ENCODE data around the gene RNU5B-1.

RNU5B-1 gene

DNA sequence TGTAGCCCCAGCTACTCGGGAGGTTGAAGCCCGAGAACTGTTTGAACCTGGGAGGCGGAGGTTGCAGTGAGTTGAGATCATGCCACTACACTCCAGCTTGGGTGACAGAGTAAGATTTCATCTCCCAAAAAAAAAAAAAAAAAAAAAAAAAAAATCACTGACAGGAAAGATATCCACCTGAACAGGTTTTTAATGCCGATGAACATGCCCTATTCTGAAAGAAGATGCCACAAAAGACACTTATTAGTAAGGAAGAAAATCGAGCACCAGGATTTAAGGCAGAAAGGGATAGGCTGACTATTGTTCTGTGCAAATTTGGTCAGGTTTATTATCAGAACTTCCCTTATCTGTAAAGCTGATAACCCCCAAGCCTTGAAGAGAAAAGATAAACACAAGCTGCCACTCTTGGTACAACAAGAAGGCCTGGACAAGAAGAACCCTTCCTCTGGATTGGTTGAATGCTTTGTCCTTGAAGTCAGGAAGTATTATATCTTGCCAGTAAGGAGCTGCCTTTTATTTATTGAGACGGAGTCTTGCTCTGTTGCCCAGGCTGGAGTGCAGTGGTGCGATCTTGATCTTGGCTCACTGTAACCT lies 15.1 kb upstream of the RNU5B-1 start:
- no peak for DNase-seq (ENCODE audit: low read depth in 2 of 2)

GRCh38 chr15:65290228-65290627 lies 14.2 kb upstream of the RNU5B-1 start:
- no peak for DNase-seq (ENCODE audit: low read depth in 2 of 2)

GRCh38 chr15:65292938-65293518 lies 11.4 kb upstream of the RNU5B-1 start:
- no peak for DNase-seq (ENCODE audit: low read depth in 2 of 2)

DNA sequence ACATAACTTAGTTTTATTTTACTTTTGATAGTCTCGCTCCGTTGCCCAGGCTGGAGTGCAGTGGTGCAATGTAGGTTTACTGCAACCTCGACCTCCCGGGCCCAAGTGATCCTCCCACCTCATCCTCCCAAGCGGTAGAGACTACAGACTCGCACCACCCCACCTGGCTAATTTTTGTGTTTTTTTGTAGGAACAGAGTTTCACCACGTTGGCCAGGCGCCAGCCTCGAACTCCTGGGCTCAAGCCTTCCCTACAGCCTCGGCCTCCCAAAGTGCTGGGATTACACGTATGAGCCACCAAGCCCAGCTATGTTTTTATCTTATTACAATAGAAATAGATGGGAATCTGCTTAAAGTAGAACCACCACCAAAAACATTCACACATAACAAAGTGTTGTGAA lies 5.7 kb upstream of the RNU5B-1 start:
- no peak for DNase-seq (ENCODE audit: low read depth in 2 of 2)

DNA sequence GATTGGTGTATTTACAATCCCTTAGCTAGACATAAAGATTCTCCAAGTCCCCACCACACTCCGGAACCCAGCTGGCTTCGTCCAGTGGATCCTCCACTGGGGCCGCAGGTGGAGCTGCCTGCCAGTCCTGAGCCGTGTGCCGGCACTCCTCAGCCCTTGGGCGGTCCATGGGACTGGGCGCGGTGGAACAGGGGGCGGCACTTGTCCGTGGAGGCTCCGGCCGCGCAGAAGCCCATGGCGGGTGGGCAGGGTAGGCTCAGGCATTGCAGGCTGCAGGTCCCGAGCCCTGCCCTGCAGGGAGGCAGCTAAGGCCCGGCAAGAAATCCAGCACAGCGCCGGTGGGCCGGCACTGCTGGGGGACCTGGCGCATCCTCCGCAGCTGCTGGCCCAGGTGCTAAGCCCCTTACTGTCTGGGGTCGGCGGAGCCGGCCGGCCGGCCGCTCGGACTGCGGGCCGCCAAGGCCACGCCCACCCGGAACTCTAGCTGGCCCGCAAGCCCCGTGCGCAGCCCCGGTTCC lies 3.5 kb upstream of the RNU5B-1 start:
- no peak for DNase-seq (ENCODE audit: low read depth in 2 of 2)

DNA sequence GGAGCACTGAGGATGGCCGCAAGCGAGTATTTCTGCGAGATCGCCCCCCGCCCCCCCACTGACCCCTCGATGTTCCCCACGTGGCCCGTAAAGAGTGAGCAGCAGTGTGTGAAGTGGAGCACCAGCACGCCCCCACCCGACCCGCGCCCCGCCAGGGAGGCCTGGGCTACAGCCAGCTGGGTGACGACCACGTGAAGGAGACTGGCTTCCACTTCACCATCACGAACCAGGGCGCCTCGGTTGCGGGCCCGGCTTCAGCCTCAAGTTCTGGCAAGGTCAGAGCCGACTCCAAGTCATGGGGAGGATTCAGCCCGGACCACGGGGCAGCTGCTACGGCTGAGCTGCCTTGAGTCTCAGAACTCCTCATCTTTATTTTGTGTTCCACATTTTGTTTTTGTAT lies 2.4 kb upstream of the RNU5B-1 start:
- DNase-seq (ENCODE audit: low read depth in 2 of 2), result no peak

DNA sequence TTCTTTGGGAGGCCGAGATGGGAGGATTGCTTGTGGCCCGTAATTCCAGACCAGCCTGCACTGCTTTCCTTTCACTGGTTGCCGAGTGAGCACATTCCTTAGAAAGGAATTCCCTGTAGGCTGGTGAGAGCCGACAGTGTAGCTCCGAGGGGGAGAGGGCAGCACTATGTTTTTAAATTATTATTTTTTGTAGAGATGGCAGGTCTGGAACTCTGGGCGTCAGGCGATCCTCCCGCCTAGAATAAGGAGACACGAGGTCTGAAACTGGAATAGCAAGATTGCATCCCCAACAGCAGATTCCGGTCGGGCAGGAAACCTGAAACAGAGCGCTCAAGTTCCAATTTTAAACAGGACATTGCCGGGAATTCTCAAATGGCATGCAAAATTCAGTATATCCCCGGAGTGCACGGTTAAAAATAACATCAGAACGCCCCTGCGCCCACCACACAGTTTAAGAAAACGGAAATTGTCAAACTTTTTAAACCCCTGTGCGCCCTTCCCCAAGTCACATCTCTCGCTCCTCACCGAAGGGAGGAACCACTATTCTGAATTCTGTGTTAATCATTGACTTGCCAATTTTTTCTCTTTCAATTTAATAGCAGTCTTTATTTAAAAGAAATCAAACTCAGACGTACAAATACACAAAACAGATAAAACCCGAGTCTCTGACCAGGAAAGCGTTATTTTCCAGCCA lies 643 bp upstream of the RNU5B-1 start:
- no peak for DNase-seq (ENCODE audit: low read depth in 2 of 2)

DNA sequence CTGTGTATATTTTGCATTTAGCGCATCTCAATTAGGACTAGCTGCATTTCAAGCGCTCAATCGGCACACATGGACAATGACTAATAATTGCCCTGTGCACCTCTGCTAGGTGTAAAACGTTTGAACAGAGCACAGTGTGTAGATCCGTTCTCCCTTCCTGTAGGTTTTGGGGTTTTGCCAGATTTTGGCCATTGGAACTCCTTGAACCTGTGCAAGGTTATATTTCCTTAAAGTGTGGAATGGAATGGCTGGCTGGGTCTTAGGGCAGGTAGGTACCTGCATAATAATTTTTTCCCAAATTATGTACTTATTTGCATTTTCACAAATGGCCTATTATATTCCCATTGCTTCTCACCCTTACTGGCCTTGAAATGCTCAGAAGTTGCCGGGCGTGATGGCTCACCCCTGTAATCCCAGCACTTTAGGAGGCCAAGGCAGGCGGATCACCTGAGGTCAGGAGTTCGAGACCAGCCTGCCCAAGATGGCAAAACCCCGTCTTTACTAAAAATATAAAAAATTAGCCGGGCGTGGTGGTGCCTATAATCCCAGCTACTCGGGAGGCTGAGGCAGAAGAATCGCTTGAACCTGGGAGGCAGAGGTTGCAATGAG lies 777 bp downstream of the RNU5B-1 start:
- DNase-seq (ENCODE audit: low read depth in 2 of 2), result no peak

DNA sequence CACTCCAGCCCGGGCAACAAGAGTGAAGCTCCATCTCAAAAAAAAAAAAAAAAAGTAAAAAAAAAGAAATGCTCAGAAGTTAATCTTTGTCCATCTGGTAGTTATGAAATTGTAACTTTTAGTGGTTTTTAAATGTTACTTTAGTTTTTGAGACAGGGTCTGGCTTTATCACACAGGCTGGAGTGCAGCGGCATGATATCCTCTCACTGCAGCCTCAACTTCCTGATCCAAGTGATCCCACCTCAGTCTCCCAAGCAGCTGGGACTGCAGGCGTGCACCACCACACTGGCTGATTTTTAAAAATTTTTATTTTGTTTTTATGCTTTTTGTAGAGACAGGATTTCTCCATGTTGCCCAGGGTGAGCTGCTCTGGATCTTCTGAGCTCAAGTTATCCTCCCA lies 1.3 kb downstream of the RNU5B-1 start:
- no peak for DNase-seq (ENCODE audit: low read depth in 2 of 2)

DNA sequence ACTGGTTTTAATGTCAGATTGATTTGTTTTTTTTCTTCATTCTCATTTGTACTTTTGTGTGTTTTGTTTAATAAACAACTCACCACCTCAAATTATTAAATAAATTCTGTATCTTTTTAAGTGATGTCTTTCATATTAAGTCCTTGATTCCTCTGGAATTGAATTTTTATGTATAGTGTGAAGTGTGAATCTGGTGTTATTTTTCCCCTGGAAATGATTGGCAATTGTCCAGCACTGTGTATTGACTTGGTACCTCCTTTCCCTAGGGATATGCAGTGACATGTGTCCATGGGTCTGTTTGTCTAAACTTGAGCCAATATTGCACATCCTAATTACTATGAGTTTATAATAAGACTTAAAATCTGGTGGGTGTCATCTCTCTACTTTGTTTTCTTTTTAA lies 2.1 kb downstream of the RNU5B-1 start:
- DNase-seq (ENCODE audit: low read depth in 2 of 2), result no peak

- DNase-seq (ENCODE audit: low read depth in 2 of 2), result no peak
Measured at GRCh38 chr15:65307978-65308377, 3.5 kb downstream of the RNU5B-1 start.

DNA sequence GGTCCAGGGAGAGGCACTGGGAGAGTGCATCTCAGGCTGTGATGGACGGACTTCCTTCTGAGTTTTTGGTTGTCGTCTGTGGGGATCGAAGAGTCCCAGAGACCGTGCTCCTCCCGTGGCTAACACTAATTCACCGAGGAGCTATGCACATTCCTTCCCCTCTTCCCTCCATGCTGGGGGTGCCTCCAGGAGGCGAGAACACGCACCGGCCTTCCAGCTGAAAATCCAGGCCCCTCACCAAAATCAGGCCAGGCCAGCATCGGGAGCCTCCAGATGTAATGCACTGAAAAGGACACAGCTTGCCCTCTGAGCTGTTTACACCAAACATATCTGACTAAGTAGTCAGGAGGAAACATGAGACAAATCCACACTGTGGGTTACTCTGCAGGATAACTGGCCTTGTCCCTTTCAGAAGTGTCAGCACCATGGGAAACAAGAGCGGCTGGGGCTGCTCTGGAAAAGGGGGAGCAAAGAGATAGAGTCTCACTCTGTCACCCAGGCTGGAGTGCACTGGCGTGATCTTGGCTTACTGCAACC lies 5.5 kb downstream of the RNU5B-1 start:
- DNase-seq (ENCODE audit: low read depth in 2 of 2), result no peak

DNA sequence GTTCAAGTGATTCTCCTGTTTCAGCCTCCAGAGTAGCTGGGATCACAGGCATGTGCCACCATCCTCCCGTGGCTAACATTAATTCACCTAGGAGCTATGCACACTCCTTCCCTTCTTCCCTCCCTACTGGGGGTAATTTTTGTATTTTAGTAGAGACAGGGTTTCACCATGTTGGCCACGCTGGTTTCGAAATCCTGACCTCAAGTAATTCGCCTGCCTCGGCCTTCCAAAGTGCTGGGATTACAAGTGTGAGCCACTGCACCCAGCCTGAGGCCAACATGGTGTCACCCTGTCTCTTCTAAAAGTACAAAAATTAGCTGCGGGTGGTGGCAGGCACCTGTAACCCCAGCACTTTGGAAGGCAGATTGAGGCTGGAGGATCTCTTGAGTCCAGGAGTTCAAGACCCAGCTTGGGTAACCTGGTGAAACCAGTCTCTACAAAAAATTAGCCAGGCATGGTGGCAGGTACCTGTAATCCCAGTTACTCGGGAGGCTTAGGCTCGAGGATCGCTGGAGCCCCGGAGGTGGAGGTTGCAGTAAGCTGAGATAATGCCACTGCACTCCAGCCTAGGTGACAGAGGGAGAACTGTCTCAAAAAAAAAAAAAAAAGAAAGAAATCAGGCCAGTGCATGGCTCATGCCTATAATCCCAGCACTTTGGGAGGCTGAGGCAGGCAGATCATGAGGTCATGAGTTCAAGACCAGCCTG lies 6.1 kb downstream of the RNU5B-1 start:
- DNase-seq (ENCODE audit: low read depth in 2 of 2), result no peak

DNA sequence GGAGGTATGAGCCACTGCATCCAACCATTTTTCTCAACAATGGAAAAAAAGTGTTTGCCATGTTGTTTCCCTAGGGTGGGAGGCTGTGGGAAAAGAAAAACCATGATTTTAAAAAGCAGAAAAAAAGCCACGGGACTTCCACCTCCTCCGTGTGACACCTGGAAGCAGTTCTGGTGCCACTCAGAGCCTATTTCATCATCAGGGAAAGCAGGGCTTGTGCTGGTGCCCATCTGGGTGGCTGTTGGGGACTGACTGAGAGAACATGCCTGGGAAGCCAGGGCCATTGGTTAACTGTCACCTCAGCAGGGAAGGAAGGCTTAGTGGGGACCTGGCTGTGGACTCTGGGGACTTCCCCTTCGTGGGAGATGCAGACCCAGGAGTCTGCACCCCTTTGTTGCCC lies 7.3 kb downstream of the RNU5B-1 start:
- DNase-seq (ENCODE audit: low read depth in 2 of 2), result no peak

- no peak for DNase-seq (ENCODE audit: low read depth in 2 of 2)
Measured at GRCh38 chr15:65312400-65312916, 8.0 kb downstream of the RNU5B-1 start.

DNA sequence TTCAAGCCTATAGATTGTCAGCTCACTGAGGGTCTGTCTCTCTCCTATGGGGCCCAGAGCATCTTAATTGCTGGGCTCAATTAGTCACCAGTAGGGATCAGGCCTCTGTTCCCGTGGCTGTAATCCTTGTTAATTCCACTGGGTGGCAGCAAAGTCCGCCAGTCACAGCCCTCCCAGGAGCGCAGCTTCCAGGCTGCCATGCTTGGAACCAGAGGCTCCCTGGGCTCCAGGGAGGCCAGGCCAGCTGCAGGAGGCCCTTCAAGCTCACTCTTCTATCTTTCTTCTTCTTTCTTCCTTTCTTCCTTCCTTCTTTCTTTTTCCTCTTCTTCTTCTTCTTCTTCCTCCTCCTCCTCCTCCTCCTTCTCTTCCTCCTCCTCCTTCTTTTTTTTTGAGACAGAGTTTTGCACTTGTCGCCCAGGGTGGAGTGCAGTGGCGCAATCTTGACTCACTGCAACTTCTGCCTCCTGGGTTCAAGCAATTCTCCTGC lies 14.4 kb downstream of the RNU5B-1 start:
- DNase-seq (ENCODE audit: low read depth in 2 of 2), result peak; percentile 66 to 67

DNA sequence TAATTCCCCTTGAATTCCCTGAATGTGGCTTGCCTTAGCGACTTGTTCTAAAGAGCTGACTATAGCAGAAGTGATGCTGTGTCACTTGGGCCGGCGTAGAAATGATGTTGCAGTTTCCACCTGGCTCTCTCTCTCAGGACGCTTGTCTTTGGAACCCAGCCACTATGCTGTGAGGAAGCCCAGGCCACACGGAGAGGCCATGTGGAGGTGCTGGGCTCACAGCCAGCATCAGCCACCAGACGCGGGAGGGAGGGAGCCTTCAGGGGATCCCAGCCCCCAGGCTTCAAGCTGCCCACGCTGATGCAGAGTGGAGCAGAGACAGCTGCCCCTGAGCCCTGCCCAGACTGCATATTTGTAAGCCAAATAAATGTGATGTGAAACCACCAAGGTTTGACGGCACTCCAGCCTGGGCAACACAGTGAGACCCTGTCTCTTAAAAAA lies 18.6 kb downstream of the RNU5B-1 start:
- no peak for DNase-seq (ENCODE audit: low read depth in 2 of 2)

DNA sequence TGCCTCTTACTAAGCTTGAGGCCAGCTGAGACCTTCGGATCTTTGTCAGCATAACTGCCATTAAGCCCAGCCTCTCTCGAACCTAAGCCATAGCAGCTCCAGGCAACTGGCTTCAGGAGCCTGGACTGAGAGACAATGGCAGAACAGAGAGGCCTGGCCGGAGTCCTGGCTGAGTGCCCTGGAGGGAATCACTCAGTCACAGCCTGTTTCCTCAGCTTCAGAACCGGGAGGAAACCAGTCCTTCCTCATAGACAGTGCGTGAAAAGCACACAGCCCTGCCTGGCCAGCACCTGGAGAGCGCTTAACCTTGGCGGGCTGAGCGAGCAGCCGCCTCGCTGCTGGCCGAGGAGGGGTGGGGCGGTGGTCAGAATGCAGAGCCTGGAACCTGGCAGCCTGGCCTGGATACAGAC lies 21.6 kb downstream of the RNU5B-1 start:
- no peak for DNase-seq (ENCODE audit: low read depth in 2 of 2)

DNA sequence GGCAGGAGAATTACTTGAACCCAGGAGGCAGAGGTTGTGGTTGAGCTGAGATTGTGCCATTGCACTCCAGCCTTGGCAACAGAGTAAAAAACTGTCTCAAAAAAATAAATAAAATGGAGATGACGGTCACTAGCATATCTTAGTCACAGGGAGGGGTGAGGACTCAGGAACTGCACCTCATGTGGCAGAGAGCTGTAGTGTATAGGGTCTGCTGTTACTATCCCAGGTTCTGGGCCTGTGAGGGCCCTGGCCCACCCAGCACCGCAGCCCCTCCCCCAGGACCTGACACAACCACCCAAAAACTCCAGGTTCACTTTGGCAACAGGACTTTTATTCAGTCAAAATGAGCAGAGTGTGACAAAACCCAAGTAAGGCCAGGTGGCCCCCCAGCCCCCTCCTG lies 22.3 kb downstream of the RNU5B-1 start:
- DNase-seq (ENCODE audit: low read depth in 2 of 2), result no peak

- no peak for DNase-seq (ENCODE audit: low read depth in 2 of 2)
Measured at GRCh38 chr15:65327651-65328393, 23.3 kb downstream of the RNU5B-1 start.

Measured in stimulated activated CD4-positive, alpha-beta T cell treated with anti-CD3 and anti-CD28 coated beads, Interleukin-4, amount 100 ng/mL, for 48 hours (primary cell).